GM15510 (cell line): Measurements from ENCODE around the gene DBH.

Experiments
- POLR2A ChIP-seq: IDR thresholded peaks from 3 replicates; pipeline ENCODE4 v1.6.1; 2011; ENCODE audit warnings: borderline replicate concordance; ENCODE audit not compliant: insufficient read length; ENCODE audit errors: extremely low read depth

The DBH gene

DNA sequence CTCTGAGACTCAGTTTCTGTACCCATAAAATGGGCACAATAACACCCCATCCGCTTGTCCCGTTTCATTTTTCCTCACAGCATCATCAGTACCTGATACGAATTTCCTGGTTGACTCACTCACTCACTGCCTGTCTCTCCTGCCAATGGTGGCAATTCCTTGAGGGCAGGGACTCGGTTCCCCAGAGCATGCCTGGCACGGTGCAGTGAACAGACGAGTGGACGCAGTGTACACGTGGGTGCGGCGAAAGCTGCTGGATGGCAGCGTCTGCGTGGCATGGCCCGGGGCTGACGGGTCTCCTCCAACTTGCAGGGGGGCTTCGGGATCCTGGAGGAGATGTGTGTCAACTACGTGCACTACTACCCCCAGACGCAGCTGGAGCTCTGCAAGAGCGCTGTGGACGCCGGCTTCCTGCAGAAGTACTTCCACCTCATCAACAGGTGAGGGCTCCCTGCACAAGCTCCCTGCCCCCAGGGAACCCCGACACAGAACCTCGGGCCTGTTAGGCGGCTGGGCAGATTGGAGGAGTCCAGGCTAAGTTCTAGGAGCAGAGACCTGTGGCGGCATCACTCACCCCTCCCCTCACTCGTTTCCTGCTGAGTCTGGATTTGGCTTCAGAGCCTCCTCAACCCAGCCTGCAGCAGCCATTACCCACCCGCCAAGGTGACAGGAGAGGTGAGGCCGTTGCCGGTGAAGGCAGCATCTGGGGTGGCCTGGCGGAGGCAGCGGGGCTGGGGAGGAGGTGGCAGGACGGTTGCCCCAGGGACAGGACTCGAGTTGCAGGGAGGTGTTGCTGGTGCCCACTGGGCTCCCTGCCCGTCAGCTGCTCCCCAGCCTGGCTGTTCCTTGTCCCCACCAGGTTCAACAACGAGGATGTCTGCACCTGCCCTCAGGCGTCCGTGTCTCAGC lies 20.3 kb downstream of the DBH start:
- no peak for TF ChIP-seq POLR2A

DNA sequence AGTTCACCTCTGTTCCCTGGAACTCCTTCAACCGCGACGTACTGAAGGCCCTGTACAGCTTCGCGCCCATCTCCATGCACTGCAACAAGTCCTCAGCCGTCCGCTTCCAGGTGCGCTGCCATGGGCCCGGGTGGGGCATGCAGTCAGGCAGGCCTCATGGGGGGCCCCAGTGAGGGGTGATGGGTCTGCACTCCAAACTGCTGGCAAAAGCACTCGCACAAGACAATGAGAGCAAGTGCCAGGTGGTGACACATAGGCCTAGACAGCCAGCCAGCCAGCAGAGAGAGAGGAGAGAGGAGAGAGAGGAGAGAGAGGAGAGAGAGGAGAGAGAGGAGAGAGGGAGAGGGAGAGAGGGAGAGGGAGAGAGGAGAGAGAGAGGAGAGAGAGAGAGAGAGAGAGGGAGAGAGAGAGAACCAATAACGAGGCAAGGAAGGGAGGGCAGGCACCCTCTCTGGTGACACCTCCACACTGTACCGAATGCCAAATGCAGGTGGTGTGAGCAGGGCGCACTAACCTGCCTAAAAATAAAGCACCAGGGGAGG lies 21.0 kb downstream of the DBH start:
- TF ChIP-seq POLR2A = no peak

DNA sequence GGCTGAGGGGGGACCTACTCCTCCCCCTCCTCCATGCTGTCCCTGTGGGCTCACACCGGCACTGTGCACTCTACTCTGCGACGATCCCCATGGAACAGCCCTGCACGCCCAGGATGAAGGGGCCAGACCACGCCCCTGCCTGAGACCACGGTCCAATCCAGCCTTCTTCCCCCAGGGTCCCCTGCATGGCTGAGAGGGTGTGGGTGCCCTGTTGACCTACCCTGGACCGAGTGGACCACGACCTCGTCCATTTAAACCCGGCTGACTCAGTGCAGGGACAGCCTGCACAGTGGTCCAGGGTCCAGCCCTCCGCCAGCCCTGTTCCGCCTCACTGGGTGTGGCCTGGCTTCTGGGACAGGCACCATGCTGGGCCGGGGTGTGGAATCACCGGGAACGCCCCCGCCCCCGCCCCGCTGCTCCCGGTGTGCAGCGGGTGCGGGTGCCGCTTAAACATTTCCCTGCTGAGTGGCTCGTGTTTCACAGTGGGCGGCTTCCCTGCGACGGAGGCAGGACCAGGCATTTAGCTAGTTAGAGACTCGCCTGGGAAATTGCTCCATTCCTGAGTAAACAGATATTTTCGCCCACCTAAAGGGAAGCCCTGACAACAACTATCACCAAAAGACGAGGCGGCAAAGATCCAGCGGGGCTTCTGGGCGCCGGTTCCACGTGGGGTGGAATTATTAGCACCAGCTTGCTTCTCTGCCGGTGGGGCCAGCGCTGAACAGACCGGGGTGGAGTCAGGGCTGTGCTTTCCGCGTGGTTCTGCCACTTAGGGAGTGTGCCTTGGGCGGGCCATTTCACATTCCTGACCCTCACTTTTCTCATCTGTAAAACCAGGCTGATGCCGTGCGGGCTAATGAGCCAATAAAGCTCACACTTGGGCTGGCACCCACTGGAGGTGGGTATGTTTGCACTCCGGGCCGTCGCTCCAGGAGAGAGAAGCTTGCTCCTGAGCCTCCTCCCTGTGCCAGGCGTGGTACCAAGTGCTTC lies 22.6 kb downstream of the DBH start:
- no peak for TF ChIP-seq POLR2A

DNA sequence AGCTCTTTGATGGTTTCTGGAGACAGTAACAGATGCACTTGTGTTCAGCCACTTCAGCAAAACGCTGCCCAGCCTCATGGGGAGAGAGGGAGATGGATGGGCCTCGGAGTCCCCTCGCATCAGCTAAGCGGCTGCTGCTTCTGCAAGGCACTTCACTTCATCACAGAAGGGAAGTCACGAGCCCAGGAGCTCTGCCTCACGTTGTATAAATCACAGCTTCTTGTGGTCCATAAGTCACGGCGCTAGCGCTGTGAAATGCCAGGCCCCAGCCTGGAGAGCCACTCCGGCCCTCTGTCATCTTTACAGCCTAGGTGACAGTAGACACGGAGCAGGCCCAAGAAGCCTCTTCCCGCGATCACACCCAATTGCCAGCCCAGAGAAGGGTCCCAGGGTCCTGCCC lies 23.4 kb downstream of the DBH start:
- TF ChIP-seq POLR2A = no peak

DNA sequence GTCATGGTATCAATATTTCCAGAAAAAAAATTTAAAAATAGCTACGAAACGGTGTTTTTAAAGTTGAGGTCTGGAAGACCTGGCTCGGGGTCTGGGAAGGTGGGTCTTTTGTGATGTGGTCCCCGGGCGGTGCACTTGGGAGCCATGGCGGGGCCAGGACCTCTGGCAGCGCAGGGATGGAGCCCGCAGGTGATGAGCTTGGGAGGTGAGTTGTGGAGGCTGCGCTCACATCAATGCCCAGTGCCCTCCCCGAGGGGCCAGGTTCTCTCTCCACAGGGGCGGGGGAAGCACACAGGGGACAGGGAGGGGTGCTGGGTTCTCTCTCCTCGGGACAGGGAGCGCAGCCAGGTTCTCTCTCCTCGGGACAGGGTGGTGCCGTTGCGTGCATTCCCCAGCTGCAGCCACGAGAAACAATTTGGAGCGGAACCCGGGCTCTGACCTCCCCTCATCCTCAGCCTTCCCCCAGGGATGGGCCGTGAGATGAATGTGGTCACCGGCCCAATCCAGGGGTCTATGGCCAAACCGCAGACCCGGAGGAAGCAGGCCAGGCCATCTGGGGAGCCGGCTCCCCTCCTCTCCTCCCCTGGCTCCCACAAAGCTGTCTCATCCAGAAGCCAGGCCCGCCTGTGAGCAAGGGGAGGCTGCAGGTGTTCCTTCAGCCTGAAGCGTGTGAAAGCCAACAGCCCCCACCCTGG lies 25.8 kb downstream of the DBH start:
- TF ChIP-seq POLR2A = no peak

DNA sequence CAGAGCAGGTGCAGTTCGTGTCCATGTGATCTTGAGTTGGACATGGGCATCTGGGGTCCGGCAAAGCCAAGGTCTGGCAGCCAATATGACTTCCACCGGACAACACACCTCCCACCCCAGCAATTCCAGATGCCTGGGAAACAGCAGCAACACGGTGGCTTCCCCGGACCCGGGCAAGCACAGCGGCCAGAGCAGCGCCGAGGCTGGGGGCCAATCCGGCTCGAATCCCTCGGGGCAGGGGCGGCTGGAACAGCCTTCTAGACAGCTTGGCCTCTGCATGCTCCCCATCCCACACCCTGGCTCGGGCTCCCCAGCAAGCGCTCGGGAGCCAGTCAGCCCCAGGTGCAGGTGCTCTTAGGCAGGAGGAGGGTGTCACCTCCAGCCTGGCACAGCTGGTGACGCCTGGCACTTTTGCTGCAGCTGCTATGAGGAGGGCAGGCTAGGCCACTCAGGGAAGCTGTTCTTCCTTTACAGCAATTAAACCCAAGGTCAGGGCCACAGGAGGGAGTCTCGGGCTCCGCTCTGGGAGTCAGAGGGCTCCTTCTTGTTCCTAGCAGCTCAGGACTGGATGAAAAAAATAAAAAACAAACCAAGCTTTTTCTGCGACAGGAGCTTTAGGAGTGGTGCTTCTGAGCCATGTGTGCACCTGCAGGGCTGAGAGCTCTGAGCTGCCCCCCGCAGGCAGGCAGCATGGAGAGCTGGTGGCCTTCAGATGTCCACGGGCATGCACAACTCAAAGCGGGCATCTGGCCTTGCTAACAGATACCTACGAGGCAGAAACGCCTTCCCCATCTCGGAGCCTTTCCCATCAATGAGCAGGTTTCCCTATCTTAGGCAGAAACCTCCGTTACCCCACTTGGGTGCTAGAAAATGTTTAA lies 28.2 kb downstream of the DBH start:
- TF ChIP-seq POLR2A = no peak

DNA sequence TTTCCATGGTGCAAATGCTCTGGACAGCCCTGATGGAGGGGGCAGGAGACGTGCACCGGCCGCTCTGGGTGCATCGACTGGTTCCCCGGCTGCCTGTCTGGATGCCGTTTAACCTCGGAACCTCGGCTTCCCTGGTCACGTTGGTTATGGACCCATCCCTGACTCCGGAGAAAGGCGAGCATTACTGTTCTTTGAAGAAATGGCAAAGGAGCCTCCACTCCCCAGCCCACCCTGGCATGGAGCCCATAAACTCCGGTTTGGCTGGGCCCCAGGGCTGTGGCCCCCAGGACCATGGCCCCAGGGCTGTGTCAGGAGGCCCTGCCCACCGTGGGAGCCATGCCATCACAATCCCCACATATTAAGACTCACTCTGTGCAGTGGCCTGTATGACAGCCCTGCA lies 28.9 kb downstream of the DBH start:
- TF ChIP-seq POLR2A = no peak

DNA sequence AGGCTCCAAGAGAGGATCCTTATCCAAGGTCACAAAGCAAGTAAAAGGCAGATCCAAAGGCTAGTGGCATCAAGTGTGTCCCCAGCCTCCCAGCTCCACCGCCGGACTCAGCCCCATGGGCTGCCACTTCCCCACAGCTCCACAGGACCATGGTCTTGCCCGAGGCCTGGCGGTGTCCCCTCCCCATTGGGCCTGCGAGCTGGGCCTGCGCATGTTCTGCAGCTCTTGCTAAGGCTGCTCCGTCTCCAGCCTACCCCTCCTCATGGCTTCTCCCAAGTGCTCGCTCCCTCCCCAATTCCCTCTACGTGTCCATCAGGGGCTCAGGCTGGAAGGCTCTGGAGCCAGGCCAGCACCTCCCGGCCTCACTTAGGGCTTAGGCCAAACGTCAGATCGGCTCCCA lies 29.4 kb downstream of the DBH start:
- TF ChIP-seq POLR2A = no peak

DNA sequence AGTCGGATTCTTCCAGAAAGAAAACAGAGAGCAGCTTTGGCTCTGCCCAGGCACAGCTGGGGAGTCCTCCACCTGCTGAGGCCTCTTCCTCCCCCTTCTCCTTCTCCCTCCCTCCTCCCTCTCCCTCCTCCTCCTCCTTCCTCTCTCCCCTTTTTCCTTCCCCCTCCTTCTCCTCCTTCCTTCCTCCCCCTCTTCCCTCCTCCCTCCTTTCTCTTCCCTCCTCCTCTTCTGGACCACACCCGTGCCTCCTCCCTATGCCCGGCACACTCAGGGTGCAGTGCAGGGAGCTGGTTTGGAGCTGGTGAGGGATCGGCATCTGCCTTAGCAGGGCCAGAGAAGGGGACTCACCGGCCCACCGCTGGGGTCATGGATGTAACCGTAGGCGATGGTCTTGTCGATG lies 30.2 kb downstream of the DBH start:
- no peak for TF ChIP-seq POLR2A

DNA sequence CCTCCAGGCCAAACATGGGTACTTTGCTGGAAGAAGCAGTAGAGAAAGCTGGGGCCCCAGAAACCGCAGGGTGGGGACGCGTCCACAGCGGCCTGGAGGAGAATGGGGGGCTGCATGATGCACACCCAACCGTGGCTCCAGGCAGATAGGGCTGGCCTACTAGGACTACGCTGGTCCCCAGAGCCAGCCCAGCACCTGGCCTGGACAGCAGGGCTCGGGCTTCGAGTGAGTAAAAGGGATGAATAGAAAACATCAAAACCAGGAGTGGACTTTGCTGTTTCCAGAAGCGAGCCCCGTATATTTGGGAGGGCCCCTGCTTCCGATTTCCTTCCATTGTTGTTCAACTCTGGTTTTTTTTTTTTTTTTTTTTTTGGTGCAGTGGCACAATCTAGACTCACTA lies 30.7 kb downstream of the DBH start:
- TF ChIP-seq POLR2A = no peak

DNA sequence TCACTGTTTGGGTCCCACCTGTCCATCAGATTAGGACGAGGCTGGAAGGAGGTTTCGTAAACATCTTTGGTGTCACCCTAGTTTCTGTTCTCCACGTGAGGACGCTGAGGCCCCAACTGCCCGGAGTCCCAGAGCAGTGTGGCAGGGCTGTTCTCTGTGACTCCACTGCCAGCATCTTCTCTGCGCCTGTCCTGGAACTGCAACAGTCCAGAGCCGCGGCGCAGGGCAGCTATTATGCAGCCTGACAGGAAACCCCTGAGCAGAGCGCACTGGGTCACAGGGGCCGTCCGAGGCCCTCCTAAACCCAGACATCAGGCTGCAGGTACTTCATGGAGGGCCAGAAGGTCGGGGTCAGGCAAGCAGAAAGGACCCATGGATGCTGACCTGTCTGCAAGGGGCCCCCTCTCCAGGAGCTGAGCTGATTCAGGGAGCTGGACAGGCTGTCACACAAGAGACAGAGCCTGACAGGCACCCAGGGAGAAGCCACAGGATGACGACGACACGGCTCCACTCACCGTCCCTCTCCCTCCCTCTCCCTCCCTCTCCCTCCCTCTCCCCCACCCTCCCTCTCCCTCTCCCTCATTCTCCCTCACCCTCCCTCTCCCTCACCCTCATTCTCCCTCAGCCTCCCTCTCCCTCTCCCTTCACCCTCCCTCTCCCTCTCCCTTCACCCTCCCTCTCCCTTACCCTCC lies 31.7 kb downstream of the DBH start:
- TF ChIP-seq POLR2A = no peak

DNA sequence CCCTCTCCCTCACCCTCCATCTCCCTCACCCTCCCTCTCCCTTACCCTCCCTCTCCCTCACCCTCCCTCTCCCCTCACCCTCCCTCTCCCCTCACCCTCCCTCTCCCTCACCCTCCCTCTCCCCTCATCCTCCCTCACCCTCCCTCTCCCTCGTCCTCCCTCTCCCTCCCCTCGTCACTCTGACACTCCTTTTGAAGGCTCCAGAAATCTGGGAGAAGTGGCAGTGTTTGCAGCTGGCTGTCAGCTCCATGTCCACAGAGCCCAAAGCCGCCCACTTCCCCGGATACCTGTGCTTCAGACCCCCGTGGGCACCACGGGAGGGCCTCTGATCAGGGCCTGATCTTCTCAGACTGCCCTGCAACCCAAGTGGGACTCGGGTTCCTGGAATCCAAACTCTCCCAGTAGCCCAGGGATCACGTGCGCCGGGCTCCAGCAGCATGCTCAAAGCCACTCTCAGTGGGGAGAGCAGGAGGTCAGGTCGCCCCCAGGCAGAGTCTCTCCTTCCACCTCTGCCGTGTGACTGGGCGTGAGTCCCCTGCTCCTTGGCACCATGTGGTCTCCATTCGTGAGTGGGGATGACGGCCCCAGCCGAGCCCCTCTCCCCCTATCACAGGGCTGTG lies 33.1 kb downstream of the DBH start:
- TF ChIP-seq POLR2A = no peak

DNA sequence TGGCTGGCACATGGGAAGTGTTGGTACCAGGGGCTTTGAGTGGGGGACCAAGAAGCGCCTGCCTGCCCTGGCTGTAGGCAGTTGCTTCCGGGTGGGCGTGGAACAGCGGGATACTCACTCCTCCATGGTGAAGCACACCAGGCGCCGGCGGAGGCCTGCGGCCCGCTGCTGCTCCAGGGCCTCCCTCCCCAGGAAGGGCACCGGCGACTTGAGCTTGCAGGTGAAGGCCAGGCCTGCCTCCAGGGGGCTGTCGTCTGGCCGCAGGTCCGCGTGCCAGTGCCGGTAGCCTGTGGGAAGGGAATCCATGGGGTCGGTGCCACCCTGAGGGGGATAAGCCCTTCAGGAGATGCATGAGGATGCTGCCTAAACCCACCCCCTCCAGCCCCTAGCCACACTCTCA lies 34.3 kb downstream of the DBH start:
- no peak for TF ChIP-seq POLR2A

DNA sequence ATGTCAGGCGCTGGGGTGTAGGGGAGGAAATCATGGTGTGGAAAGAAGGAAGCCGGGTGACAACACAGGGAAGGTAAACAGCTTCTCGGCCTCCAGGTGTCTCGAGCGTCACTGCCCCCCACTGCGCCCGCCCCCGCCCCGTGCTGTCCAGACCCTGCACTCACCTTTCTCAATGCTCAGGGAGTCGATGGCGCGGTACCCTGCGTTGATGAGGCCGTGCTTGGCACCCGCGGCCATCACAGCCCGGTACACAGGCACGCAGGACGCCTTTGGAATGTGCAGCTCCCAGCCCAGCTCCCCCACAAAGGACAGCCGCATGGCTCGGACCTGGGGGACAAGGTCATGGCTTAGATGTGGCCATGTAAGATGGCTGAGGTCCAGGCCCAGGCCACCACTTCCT lies 35.2 kb downstream of the DBH start:
- no peak for TF ChIP-seq POLR2A
